ENCODE measurements around the gene LRRC3C.

The LRRC3C gene

GRCh38 chr17:39949028-39949427 is 21.5 kb downstream of the LRRC3C start:
- DNase-seq (ENCODE audit: low spot score), result peak; percentile 52

DNA sequence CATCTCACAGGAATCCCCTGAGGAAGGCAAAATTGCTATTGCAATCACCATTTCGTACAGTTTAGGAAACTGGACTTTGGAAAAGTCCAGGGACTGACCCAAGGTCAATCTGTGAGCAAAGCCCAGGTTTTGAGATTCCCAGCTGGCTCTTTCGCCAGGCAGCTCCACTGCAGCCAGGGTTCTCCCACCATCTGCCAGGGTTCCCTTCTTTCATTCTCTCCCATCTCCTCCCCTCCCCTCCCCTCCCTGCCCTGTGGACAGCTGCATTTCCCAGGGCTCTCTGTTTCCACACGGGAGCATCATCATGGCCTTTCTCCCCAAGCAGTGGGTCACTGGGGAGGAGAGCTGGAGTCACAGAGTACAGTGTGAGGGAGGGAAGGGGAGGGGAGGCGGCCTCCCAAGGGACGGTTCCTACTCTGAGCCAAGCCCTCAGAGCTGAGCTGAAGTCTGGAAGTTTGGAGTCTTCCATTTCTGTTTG is 23.4 kb downstream of the LRRC3C start:
- no peak for DNase-seq (ENCODE audit: low spot score)

DNA sequence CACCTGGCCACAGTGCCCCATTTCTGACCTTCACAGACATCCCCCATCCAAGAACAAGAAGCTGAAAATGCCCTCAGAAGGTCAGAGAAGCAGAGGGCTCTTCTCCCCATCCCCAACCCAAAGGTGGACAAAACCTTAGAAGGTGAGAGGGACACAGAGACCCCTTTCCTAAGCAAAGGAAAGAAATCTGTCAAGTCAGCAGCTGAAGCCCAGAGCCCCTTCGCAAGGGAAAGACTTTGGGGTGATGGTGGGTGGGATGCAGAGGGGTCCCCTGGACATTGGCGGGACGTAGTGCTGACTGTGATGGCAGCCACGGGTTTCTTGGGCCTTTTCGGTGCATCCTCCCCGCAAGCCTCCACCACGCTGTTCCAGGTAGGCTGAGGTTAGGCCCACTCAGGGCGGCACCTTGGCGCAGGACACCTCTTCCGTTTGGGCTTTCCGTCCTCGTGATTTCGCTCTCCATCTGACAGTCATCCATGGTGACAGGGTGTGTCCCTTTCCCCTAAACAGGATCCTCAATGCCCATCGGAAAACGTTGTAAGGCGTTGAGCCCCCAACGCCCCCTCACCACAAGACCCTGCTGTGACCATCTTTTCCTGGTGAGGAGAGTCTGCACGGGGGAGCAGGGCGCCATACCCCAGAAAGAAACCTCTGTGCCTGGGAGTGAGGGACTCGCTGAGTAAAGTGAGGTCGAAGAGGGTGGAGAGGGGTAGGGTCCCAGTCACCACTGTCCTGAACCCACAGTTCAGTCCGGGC is 24.6 kb downstream of the LRRC3C start:
- no peak for DNase-seq (ENCODE audit: low spot score)

GRCh38 chr17:39952680-39953470 is 25.3 kb downstream of the LRRC3C start:
- peak; percentile 96 for DNase-seq (ENCODE audit: low spot score)

- DNase-seq (ENCODE audit: low spot score), result no peak
Observed at GRCh38 chr17:39953471-39953888, 25.9 kb downstream of the LRRC3C start.

- DNase-seq (ENCODE audit: low spot score), result no peak
Observed at GRCh38 chr17:39954876-39955275, 27.3 kb downstream of the LRRC3C start.

GRCh38 chr17:39955726-39956225 is 28.2 kb downstream of the LRRC3C start:
- DNase-seq (ENCODE audit: low spot score), result no peak

DNA sequence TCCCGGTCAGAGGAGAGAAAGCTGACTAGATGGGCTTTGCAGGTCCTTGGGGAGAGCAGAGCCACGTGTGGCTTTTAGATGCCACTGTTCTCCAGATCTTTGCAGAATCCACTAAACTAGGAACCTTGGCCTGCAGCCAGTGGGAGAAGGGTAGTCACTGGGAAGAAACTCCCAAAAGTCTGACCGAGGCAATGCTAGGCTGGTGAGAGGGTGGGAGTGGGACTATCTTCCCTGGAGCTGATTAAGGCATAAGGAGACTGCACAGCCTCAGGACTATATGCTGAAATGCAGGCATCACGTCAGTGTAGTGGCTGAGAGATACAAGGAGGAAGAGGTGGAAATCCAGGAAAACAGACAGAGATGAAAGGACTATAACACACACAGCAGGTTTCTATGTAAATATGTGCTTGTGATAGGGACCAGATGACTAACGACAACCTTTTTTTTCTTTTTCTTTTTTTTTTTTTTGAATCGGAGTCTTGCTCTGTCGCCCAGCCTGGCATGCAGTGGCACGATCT is 33.1 kb downstream of the LRRC3C start:
- no peak for DNase-seq (ENCODE audit: low spot score)

DNA sequence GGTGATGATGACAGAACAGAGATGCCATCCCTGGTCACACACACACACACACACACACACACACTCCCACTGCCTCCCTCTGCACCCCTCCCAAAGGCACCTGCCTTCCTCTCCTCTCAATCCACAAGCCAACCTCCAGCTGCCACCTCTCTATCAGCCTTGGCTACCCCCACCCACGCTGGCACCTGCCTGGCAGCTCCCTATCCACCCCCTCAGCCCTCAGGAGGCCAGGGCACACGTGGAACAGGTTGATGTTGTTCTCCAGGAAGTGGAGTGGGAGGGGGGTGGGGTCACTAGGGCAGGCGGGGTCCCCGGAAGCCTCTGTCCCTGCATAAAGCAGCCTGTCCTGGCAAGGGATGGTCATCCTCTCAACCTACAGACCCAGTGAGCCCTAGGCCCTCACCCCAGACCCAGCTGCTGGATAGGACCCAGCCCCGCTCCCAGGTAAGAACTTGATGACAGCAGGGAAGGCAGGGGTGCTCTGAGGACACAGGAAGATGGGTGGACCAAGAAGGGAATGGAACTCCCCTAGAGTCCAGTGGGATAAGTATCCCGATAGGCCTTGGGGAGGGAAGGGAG is 35.2 kb downstream of the LRRC3C start, which contains the start of gene GSDMA:
GSDMA (plus strand) TSS at position 363 of the 579 bp plus-strand sequence. CDS start 2,684 bp downstream, outside the sequence.
- DNase-seq (ENCODE audit: low spot score), result no peak

- DNase-seq (ENCODE audit: low spot score), result peak; percentile 92
Observed at GRCh38 chr17:39963829-39964228, 36.3 kb downstream of the LRRC3C start.

DNA sequence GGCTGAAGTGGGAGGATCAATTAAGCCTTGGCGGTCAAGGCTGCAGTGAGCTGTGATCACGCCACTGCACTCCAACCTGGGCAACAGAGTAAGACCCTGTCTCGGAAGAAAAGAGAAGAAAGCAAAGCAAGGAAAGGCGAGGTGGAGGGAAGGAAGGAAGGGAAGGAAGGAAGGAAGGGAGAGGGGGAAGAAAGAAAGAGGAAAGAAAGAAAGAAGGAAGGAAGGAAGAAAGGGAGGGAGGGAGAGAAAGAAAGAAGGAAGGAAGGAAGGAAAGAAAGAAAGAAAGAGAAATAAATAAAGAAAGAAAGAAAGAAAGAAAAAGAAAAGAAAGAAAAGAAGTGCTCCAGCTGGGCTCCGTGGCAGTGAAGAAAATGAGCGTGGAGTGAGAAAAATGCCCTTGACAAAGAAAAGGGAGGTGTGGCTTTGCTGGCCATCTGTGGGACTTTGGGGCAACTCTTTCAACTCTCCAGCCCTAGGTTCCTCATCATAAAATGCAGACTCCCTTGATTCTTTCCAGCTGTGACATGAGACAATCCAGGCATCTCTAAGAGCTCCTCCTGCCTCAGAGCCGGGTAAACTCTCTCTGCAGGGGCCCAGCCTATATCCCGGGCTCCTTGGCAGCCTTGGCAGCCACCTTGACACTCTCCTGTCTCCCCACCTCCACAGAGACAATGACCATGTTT is 37.6 kb downstream of the LRRC3C start:
- DNase-seq (ENCODE audit: low spot score), result no peak

DNA sequence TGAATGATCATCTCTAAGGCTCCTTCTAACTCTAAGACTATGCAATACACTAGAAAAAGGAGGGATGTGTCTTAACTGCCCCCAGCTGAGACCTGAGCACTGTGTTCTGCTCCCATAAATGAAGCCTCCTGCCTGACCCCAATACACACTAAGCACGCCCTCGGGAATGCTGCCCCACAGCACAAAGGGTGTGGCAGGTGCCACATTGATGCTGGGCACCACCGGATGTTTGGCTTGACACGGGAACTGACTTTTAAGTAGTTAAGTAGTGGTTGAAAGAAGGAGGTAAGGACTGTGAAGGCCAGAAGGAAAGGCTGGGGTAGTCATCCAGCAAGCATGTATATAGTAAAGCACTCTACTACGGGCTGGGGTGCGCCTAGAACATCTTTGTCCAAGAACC is 39.2 kb downstream of the LRRC3C start:
- no peak for DNase-seq (ENCODE audit: low spot score)

GRCh38 chr17:39968761-39969160 is 41.2 kb downstream of the LRRC3C start:
- DNase-seq (ENCODE audit: low spot score), result no peak

DNA sequence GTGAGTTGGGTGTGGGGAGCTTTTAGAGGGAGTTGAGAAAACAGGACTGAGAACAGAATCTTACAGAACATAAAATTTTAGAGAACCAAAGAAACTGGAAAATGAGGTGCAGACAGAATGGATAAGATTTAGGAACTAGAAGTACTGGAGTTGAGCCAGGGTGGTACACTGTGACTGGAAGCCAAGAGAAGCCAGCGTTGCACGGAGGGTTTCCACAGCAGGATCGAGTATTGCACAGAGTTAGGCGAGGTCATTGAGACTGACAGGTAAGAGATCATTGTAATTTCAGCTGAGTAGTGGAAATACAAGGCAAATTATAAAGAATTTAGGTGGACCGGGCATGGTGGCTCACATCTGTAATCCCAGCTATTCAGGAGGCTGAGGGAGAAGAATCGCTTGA is 41.8 kb downstream of the LRRC3C start:
- DNase-seq (ENCODE audit: low spot score), result no peak

GRCh38 chr17:39970157-39970692 is 42.7 kb downstream of the LRRC3C start:
- DNase-seq (ENCODE audit: low spot score), result no peak

DNA sequence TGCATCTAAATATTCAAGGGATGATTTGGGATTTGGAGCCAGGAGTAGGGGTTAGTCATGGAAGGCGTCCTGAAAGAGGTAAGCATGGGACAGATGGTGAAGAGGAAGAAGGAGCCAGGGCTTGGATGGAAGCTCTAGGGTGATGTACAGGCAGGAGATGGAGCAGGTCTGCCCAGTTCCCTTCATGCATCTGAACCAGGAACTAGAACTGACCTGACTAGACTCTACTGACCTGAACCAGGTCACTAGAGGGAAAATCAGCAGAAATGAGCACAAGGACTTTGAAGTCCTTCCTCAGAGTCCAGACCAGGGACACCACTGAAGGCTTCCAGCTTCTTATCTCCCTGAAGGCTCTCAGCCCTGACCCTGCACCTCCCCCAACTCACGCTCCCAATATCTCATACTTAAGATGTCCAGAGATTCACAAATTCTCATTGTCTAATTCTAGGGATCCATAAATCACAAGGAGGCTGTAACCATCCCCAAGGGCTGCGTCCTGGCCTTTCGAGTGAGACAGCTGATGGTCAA is 43.6 kb downstream of the LRRC3C start:
- no peak for DNase-seq (ENCODE audit: low spot score)

DNA sequence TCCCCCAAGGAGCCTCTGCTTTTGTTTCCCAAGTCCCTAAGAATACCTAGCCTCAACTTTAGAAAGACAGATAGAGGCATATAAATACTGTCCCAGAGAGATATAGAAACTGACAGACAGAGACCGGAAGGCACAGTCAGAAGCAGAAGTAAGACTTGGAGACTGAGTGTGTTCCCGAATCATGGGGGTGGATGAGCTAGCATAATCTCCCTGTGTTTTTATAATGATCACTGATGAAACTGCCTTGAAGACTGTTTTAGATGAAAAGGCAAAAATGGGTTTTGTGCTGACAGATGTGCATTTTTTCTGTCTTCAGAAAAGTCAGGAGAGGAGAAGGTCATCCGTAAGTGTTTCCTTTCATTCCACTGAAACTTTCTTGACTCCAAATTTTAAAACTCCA is 44.7 kb downstream of the LRRC3C start:
- DNase-seq (ENCODE audit: low spot score), result no peak

- peak; percentile 60 for DNase-seq (ENCODE audit: low spot score)
Observed at GRCh38 chr17:39973496-39973895, 46.0 kb downstream of the LRRC3C start.

DNA sequence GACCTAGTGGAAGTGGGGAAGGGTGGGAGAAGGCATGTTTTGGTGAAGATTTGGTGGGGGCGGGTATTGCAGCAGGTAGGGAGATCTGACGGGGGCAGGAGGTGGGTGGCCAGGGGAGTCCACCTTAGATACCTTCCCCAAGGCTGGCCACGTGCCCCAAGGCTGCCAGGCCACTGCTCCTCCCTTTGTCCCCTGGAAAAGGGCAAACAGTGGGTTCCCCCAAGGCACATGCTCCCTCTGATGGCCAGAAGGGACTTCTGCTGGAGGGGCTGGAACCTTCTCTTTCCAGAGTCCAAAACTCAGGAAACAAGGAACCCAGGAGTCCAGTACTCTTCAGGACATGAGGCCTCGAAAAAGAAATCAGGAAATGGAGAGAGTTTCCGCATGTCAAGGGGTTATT is 46.9 kb downstream of the LRRC3C start:
- DNase-seq (ENCODE audit: low spot score), result no peak

DNA sequence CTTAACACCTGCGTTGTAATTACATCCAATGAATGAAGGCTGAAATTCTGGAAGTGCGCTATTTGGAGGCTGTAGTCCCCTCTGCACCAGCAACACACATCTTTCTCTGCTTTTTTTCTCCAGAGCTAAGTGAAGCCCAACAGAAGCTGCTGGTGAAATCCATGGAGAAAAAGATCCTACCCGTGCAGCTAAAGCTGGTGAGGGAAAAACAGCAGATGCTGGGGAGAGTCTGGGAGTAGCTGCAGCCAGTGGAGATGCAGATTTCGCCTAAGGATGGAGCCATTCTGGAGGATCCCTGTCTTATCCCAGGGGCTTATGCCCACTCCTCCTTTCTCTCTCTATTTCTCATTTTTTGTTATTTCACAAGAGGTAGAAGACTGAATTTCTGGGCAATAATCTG is 48.3 kb downstream of the LRRC3C start:
- DNase-seq (ENCODE audit: low spot score), result no peak

GRCh38 chr17:39979016-39979670 is 51.6 kb downstream of the LRRC3C start:
- DNase-seq (ENCODE audit: low spot score), result peak; percentile 95

Measured in kidney tubule cell (primary cell).